ENCODE results near the gene SUSD3.

The SUSD3 gene

DNA sequence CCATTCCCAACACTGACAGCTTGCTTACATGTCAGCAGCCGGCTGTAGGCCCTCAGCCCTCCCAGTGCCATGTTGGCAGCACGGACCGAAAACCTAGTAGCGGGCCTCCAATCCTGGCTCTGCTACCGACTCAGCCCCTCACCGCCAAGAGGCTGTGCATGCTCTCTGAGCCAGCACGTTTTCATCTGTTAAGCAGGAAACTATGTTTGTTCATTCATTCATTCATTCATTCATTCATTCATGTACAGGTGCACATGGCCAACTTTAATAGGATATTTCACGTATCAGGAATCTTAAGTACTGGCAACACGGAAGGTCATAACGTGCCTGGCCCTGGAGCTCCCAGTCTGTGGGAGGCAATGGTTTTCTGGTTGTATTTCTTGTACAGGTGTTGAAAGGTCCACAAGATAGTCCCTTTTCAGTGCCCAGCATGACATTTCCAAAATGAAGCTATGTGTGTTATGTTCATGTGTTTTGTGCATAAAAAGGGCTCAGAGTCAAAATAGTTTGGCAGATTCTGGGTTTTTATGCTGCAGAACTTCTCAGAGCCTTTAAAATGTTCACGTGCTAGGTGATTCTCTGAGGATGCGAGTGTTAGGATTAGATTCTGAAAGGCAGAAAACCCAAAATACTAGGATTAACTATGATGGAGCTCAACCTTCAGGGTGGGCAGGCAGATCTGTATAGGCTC, 17.7 kb downstream of the SUSD3 start:
- H3K36me3 ChIP-seq (ENCODE audit: insufficient read depth, low read length): no peaks in the 10 kb centered on the region
- DNase-seq (ENCODE audit: low read depth, low spot score): no peak
- TF ChIP-seq FOXP2 (optimal IDR thresholded peaks at IDR 0.05; ENCODE audit: control extremely low read depth, extremely low read length, insufficient read depth) (no peak), EZH2 (IDR thresholded peaks at IDR 0.05) (no peak), POLR2AphosphoS5 (IDR thresholded peaks at IDR 0.05; ENCODE audit: borderline replicate concordance, low read depth, low read length) (no peak)

DNA sequence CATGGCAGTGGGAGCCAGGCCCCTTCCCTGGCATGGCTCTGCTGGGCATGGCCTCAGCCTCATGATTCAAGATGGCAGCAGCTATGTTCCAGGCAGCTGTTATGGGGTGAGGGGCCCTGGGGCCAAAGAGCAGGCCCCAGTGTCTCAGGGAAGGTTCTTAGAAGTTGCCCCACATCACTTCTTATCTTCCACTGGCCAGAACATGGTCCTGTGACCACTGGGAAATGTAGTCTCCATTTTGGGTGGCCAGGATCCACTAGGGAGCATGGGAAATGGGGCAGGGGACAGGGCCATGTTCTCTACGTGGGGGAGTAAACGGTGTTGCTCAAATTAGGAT, 18.3 kb downstream of the SUSD3 start:
- H3K9me3 ChIP-seq (ENCODE audit: low read depth, low read length): no peaks in the 10 kb centered on the region
- no peak overlapping the region for H3K4me3 ChIP-seq
- DNase-seq (ENCODE audit: low read depth, low spot score): no peak
- H3K36me3 ChIP-seq (ENCODE audit: insufficient read depth, low read length): no peaks in the 10 kb centered on the region
- no peak overlapping the region for H3K9ac ChIP-seq (ENCODE audit: insufficient read length)
- TF ChIP-seq FOXP2 (optimal IDR thresholded peaks at IDR 0.05; ENCODE audit: control extremely low read depth, extremely low read length, insufficient read depth) (no peak), EZH2 (IDR thresholded peaks at IDR 0.05) (no peak), POLR2AphosphoS5 (IDR thresholded peaks at IDR 0.05; ENCODE audit: borderline replicate concordance, low read depth, low read length) (no peak)
- no peak overlapping the region for H3K27ac ChIP-seq

More for the DNA sequence above, 17.7 kb downstream of the SUSD3 start:
- no peak overlapping the region for H3K9ac ChIP-seq (ENCODE audit: insufficient read length)
- H3K9me3 ChIP-seq (ENCODE audit: low read depth, low read length): no peaks in the 10 kb centered on the region
- H3K27ac ChIP-seq: no peak overlapping the region
- H3K4me3 ChIP-seq: no peak overlapping the region

GRCh38 chr9:93077367-93077766, 18.9 kb downstream of the SUSD3 start:
- TF ChIP-seq EZH2 (IDR thresholded peaks at IDR 0.05): no peak
- TF ChIP-seq POLR2AphosphoS5 (IDR thresholded peaks at IDR 0.05; ENCODE audit: borderline replicate concordance, low read depth, low read length): no peak
- no peak for TF ChIP-seq FOXP2 (optimal IDR thresholded peaks at IDR 0.05; ENCODE audit: control extremely low read depth, extremely low read length, insufficient read depth)
- Histone ChIP-seq H3K36me3 (ENCODE audit: insufficient read depth, low read length) (no peaks in the 10 kb centered on the region), H3K4me3 (no peak overlapping the region)

GRCh38 chr9:93077811-93078210, 19.3 kb downstream of the SUSD3 start:
- no peak for TF ChIP-seq POLR2AphosphoS5 (IDR thresholded peaks at IDR 0.05; ENCODE audit: borderline replicate concordance, low read depth, low read length)
- TF ChIP-seq EZH2 (IDR thresholded peaks at IDR 0.05): no peak
- TF ChIP-seq FOXP2 (optimal IDR thresholded peaks at IDR 0.05; ENCODE audit: control extremely low read depth, extremely low read length, insufficient read depth): no peak
- no peak overlapping the region for H3K9ac ChIP-seq (ENCODE audit: insufficient read length)
- no peak overlapping the region for H3K27ac ChIP-seq
- DNase-seq (ENCODE audit: low read depth, low spot score): no peak
- no peaks in the 10 kb centered on the region for H3K9me3 ChIP-seq (ENCODE audit: low read depth, low read length)
- no peak overlapping the region for H3K4me3 ChIP-seq
- H3K36me3 ChIP-seq (ENCODE audit: insufficient read depth, low read length): no peaks in the 10 kb centered on the region

More at GRCh38 chr9:93077367-93077766, 18.9 kb downstream of the SUSD3 start:
- no peak for DNase-seq (ENCODE audit: low read depth, low spot score)
- H3K9ac ChIP-seq (ENCODE audit: insufficient read length): no peak overlapping the region
- H3K9me3 ChIP-seq (ENCODE audit: low read depth, low read length): no peaks in the 10 kb centered on the region
- H3K27ac ChIP-seq: no peak overlapping the region

GRCh38 chr9:93079371-93079770, 20.9 kb downstream of the SUSD3 start:
- DNase-seq (ENCODE audit: low read depth, low spot score): no peak
- Histone ChIP-seq H3K9ac (ENCODE audit: insufficient read length) (no peak overlapping the region), H3K4me3 (no peak overlapping the region), H3K9me3 (ENCODE audit: low read depth, low read length) (no peaks in the 10 kb centered on the region), H3K27ac (no peak overlapping the region), H3K36me3 (ENCODE audit: insufficient read depth, low read length) (no peaks in the 10 kb centered on the region)
- TF ChIP-seq POLR2AphosphoS5 (IDR thresholded peaks at IDR 0.05; ENCODE audit: borderline replicate concordance, low read depth, low read length): no peak
- no peak for TF ChIP-seq FOXP2 (optimal IDR thresholded peaks at IDR 0.05; ENCODE audit: control extremely low read depth, extremely low read length, insufficient read depth)
- TF ChIP-seq EZH2 (IDR thresholded peaks at IDR 0.05): no peak

GRCh38 chr9:93080406-93080805, 21.9 kb downstream of the SUSD3 start:
- Histone ChIP-seq H3K9ac (ENCODE audit: insufficient read length) (no peak overlapping the region), H3K4me3 (no peak overlapping the region), H3K9me3 (ENCODE audit: low read depth, low read length) (no peaks in the 10 kb centered on the region), H3K27ac (no peak overlapping the region), H3K36me3 (ENCODE audit: insufficient read depth, low read length) (no peaks in the 10 kb centered on the region)
- TF ChIP-seq FOXP2 (optimal IDR thresholded peaks at IDR 0.05; ENCODE audit: control extremely low read depth, extremely low read length, insufficient read depth): no peak
- TF ChIP-seq POLR2AphosphoS5 (IDR thresholded peaks at IDR 0.05; ENCODE audit: borderline replicate concordance, low read depth, low read length): no peak
- no peak for TF ChIP-seq EZH2 (IDR thresholded peaks at IDR 0.05)
- no peak for DNase-seq (ENCODE audit: low read depth, low spot score)

- Histone ChIP-seq H3K4me3 (no peak overlapping the region), H3K9ac (ENCODE audit: insufficient read length) (no peak overlapping the region), H3K27ac (no peak overlapping the region), H3K36me3 (ENCODE audit: insufficient read depth, low read length) (no peaks in the 10 kb centered on the region), H3K9me3 (ENCODE audit: low read depth, low read length) (no peaks in the 10 kb centered on the region)
- DNase-seq (ENCODE audit: low read depth, low spot score): no peak
- TF ChIP-seq EZH2 (IDR thresholded peaks at IDR 0.05) (no peak), POLR2AphosphoS5 (IDR thresholded peaks at IDR 0.05; ENCODE audit: borderline replicate concordance, low read depth, low read length) (no peak), FOXP2 (optimal IDR thresholded peaks at IDR 0.05; ENCODE audit: control extremely low read depth, extremely low read length, insufficient read depth) (no peak)
Observed at GRCh38 chr9:93081081-93081529, 22.6 kb downstream of the SUSD3 start.

GRCh38 chr9:93081931-93082330, 23.4 kb downstream of the SUSD3 start:
- H3K9ac ChIP-seq (ENCODE audit: insufficient read length): no peak overlapping the region
- H3K4me3 ChIP-seq: no peak overlapping the region
- H3K36me3 ChIP-seq (ENCODE audit: insufficient read depth, low read length): no peaks in the 10 kb centered on the region
- DNase-seq (ENCODE audit: low read depth, low spot score): no peak
- TF ChIP-seq FOXP2 (optimal IDR thresholded peaks at IDR 0.05; ENCODE audit: control extremely low read depth, extremely low read length, insufficient read depth): no peak
- no peak for TF ChIP-seq POLR2AphosphoS5 (IDR thresholded peaks at IDR 0.05; ENCODE audit: borderline replicate concordance, low read depth, low read length)
- TF ChIP-seq EZH2 (IDR thresholded peaks at IDR 0.05): no peak
- H3K9me3 ChIP-seq (ENCODE audit: low read depth, low read length): no peaks in the 10 kb centered on the region
- H3K27ac ChIP-seq: no peak overlapping the region
